Measurements from ENCODE around the gene SPATA12.

Gene SPATA12

GRCh38 chr3:57085211-57085610 is 24.7 kb downstream of the SPATA12 start:
- DNase-seq = no peak

DNA sequence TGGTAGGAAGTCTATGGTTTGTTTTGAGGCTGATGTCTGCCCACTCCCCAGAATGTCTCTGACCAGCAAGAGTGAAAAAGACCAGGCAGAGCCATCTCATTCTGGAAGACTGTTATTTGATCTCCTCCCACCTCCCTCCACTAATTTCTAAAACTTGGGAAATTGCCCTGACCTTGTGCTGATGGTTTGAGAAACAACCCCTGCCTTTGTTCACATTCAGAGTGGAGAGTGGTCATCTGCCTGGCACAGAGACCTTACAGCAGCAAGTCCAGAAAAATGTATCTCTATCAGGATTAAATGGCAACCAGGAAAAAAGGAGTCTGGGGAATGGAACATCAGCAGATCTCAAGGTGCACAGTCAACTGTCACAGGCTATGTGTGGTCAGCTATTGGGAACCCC is 25.7 kb downstream of the SPATA12 start:
- no peak for DNase-seq

DNA sequence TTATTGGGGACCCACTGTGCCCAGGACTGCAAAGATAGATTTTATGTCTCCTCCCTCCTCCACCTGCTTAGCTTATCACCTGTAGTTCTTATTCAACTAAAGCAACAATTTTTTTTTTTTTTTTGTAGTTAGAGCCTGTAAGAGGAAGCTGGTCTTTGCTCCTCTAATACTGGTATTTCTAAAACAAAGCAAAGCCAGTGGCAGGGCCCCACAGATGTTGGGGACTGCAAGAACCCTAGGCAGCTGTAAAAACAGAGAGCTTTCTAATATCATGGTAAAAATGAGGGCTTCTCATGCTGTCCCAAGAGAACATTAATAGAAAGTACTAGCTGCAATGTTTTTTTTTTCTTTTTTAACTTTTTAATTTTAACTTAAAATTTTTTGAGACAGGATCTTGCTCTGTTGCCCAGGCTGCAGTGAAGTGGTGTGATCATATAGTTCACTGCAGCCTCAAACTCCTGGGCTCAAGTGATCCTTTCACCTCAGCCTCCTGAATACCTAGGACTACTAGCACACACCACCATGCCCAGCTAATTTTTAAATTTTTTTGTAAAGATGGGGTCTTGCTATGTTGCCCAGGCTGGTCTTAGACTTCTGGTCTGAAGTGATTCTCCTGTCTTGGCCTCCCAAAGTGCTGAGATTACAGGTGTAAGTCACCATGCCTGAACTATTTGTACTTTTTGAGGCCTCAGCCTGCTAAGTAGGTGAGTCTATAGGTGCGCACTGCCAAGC is 27.1 kb downstream of the SPATA12 start:
- DNase-seq = no peak

DNA sequence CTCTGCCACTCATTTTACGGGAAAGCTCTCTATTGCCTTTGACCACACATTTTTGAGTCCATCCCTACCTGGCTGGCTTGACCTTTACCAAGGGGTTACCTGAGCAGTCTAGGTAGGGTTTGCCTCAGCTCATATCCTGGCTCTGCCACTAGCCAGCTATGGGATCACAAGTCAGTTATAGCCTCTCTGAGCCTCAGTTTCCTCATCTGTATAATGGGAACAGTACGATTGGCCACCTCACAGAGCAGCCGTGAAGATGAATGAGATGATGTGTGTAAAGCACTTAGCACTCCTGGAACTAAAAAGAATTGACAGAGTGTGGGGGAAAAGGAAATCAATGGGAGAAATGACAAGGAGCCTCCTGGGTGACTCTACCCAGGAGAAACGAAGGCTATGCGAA is 28.0 kb downstream of the SPATA12 start:
- no peak for DNase-seq

DNA sequence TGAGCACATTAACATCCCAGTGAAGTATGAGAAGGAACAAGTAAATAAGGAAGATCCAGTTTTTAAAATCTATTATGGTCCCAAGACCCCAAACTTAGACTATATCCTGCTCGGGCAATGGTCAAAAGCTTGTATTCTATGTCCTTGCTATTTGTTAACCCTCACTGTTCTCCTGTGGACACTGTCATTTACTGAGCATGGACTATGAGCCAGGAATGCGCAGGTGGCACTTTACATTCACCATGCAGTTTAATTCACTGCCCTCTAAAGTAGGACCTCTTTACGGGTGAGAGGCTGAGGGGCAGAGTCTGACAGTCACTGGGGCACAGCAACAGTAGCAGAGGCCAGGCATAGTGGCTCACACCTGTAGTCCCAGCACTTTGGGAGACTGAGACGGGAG is 28.6 kb downstream of the SPATA12 start:
- no peak for DNase-seq

DNA sequence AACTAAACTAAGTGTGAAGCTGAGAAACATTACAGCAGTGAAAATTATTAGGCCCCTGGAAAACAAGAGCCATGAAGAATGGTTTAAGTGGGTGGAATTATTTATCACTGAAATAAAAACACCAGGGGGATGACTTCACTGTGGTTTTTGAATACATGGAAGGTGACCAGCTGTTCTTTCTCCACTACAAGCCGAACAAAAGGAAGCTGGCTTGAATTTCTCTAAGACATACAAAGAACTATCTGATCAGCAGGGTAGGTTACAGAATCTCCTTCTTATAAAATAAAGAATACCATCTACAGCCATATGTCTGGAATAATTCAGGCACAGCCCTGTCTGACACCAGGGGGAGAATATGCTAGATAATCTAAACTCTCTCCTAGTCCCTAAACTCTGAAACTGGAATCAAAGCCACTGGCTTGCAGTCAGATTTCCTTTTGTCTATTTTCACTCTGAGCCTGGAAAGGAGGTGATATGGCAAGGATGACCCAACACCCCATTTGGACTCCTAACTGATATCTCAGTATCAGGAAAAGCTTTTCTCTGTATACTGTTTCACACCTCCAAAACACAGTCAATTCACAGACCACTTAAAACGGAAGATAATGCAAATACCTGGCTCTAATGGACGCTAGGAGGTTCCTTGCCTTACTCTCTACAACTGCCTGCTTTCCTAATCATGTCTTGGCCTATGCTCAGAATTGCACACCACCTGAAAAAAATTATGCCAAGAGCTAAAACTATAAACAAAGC is 31.2 kb downstream of the SPATA12 start:
- no peak for DNase-seq

GRCh38 chr3:57093489-57093888 is 33.0 kb downstream of the SPATA12 start:
- no peak for DNase-seq

GRCh38 chr3:57093971-57094535 is 33.6 kb downstream of the SPATA12 start:
- DNase-seq = no peak

DNA sequence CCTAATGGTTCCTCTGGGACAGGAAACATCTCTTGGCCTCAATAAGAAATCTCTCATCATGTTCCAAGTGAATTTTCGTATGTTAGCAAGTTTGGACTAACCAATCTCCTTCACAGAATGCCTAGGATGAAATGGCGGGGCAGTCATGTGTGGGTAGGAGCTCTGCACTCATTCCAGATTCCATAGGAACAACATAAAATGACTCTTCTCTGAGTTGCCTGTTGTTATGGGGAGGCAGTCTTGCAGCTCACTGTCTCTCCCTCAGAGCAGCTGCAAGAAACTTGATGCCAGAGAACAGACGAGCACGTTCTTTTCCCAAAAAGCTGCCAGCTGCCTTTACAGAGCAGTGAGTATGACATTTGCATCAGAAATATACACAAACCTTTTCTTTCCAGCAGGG is 34.1 kb downstream of the SPATA12 start:
- no peak for DNase-seq

DNA sequence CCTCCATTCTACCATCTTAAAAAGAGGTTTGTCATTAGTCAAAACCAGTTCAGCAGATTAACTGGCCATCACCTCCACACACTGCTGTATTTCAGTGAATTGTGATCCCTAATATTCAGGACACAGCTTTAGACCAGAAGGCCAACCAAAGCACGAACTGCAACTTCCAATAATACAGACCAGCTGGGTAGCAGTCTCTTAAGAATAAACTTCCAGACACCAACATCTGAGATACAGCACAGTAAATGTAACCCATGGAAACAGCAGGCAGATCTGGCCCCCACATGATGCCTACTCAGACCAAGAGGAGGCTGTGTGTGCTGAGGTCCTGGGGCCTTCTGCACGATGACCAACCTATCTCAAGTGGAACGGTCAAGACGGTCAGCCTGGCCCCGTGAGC is 34.9 kb downstream of the SPATA12 start:
- no peak for DNase-seq

- DNase-seq = no peak
Measured at GRCh38 chr3:57097536-57097935, 37.1 kb downstream of the SPATA12 start.

GRCh38 chr3:57098418-57099310 is 38.2 kb downstream of the SPATA12 start:
- no peak for DNase-seq

DNA sequence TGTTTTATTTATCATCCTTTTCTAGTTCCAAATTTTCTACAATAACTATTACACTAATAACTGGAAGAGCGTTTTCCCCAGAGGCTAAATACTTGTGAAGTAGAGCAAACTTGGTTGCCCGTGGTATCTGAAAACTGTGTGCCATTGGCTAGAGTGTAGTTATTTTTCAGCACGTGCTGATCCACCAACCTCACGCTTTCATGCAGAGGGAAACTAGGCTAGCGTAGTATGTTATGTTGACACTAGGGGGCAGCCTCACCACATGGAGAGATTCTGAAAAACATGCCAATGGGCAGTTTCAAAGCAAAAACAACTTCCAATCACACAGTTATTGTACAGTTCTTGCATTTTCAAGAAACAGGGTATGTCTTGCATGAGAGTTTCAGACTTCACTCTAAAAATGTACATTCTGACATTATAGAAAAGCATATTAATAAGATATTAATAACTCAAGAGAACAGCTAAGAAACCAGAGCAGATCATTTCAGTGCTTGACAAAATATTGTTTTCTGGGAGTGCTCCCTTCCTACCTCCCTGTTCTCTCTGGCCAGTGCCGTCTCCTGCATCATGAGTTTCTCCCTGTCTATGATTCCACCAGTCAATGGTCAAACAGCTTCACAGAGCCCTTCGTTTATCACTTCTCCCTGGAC is 39.7 kb downstream of the SPATA12 start:
- peak; percentile 28 for DNase-seq

- no peak for DNase-seq
Measured at GRCh38 chr3:57105585-57105984, 45.1 kb downstream of the SPATA12 start.

DNA sequence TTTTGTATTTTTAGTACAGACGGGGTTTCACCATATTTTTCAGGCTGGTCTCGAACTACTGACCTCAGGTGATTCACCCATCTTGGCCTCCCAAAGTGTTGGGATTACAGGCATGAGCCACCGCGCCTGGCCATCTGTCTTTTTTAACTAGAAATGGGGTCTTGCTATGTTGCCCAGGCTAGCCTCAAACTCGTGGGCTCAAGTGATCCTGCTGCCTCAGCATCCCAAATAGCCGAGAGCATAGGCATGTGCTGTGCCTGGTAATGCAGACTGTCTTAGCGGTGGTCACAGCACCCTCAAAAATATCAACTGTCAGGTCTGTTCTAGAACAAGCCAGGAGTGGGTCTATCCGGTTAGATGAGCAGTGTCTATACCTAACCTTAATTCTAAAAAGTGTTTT is 48.2 kb downstream of the SPATA12 start:
- DNase-seq = no peak

- DNase-seq = no peak
Measured at GRCh38 chr3:57109437-57110199, 49.2 kb downstream of the SPATA12 start.

DNA sequence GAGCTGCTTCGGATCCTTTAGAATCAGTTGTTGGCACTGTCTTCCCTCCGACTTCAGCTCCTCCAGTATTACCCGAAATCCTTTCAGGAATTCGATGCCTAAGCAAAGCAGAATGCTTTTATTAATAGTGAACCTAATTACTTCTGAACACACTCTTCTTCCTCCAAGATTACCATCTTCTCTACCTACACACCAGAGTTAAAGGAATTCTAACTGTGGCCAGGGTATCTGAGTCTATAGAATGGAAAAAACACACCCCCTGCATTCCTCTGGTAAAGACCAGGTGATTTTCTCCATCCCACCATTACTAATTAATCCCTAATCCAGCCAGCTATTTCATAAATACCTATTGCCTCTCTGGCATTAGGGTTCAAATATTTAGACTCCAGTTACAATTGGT is 49.8 kb downstream of the SPATA12 start:
- no peak for DNase-seq

DNA sequence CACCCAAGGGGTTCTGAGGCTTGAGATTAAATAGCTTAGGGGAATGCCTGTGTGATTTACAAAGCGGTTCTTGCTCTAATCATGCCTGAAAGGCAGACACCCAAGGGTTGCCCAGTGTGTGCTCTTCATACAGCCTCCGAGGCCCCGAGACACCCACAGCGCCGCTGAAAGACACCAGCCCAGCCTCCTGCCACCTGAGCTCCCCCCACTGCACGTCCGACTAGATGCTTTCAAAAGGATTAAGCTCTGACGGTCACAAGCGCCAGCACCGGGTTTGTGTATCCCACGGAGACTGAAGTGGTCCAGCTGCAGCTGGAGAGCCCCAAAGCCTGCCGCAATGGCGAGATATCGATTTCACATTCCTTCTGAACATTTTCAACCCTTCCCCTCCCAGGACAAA is 50.3 kb downstream of the SPATA12 start:
- DNase-seq = no peak

GRCh38 chr3:57112206-57112605 is 51.7 kb downstream of the SPATA12 start:
- no peak for DNase-seq

DNA sequence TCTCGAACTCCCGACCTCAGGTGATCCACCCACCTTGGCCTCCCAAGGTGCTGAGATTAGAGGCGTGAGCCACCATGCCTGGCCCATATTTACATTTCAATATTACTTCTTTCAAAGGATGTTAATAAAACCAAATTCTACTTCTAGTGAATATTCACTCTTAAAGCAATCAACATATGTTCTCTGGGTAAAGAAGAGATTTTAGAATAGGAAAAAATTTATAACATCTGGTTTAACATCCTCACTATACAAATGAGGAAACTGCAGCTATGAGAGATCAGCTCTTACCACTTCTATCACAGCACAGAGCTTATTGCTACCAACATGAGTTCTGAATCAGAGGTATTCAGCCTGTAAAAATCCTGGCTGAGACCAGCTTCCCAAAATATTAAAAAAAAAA is 56.0 kb downstream of the SPATA12 start:
- no peak for DNase-seq

- DNase-seq = no peak
Measured at GRCh38 chr3:57118254-57118653, 57.8 kb downstream of the SPATA12 start.

GRCh38 chr3:57120040-57120439 is 59.6 kb downstream of the SPATA12 start:
- no peak for DNase-seq

Data from central memory CD4-positive, alpha-beta T cell (primary cell).